Skeletal muscle cell (primary cell): Measurements from ENCODE around the gene ARHGEF12.
A peak's percentile ranks its signal among the peaks of the same experiment; 100 is the strongest.

Source experiments
- DNase-seq: peaks from one replicate; pipeline ENCODE4 v3.0.0-alpha.2; 2010; ENCODE audit warnings: low read depth
- H3K4me3 ChIP-seq: 2 replicates; pipeline ENCODE4 v1.5.1; 2011; ENCODE audit warnings: low read depth, mild to moderate bottlenecking, control low read depth, low read length, moderate library complexity

The ARHGEF12 gene, protein sequence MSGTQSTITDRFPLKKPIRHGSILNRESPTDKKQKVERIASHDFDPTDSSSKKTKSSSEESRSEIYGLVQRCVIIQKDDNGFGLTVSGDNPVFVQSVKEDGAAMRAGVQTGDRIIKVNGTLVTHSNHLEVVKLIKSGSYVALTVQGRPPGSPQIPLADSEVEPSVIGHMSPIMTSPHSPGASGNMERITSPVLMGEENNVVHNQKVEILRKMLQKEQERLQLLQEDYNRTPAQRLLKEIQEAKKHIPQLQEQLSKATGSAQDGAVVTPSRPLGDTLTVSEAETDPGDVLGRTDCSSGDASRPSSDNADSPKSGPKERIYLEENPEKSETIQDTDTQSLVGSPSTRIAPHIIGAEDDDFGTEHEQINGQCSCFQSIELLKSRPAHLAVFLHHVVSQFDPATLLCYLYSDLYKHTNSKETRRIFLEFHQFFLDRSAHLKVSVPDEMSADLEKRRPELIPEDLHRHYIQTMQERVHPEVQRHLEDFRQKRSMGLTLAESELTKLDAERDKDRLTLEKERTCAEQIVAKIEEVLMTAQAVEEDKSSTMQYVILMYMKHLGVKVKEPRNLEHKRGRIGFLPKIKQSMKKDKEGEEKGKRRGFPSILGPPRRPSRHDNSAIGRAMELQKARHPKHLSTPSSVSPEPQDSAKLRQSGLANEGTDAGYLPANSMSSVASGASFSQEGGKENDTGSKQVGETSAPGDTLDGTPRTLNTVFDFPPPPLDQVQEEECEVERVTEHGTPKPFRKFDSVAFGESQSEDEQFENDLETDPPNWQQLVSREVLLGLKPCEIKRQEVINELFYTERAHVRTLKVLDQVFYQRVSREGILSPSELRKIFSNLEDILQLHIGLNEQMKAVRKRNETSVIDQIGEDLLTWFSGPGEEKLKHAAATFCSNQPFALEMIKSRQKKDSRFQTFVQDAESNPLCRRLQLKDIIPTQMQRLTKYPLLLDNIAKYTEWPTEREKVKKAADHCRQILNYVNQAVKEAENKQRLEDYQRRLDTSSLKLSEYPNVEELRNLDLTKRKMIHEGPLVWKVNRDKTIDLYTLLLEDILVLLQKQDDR (N-terminal part only)

DNA sequence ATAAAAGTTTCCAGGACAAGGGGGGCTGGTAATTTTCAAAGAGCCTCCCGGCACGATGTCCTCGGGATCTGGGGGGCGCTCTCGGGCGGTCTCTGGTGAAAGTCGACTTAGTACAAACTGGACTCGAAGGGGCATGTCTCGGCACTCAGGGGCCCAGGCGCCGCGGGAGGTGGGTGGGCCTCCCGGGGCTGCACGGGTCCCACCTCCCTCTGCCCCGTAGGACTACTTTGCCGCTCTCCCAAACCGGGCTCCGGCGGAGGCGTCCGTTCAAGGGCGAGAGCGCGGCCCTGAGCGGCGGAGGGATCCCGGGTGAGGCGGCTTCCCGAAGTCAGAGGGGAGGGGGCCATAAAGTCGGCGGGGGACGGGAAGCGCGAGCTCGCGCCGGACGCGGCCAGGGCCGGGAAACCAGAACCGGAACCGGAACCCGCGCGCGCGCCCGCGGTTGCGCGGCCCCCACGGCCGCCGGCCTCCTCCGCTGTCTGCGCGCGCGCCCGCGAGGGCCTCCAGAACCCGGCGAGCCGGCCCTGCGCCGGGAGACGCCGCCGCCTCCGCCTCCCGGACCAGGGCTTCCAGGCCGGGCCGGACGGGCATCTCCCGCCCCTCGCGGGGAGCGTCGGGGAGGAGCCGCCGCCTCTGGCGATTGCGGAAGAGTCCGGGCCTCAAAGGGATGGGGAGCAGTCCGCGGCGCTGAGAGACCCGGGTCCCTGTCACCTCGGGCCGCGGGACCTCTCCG lies at the start of gene ARHGEF12:
ARHGEF12 (plus strand) TSS at position 506 of the 733 bp plus-strand sequence. CDS start 831 bp downstream, outside the sequence.
- peak within 1 kb of the TSS; percentile 94 for H3K4me3 ChIP-seq
- peak; percentile 97 for DNase-seq

DNA sequence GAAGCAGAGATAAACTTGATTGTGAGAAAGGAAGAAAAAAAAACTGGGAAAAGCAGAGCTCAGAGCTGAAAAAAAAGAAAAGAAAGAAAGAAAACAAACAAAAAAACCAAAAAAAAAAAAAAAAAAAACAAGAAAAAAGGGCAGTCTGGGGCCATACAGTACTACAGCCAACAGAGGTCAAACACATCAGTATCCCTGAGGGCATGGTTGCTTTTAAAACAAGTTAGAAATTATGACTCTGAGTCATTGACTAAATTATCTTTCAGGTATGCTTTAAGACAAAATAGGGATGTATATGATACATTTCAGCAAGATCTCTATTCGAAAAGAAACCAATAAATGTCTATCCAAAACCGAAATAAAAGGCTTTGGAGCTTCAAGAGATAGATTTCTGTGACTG lies 48.2 kb upstream of the ARHGEF12 start:
- no peak overlapping the region for H3K4me3 ChIP-seq
- DNase-seq, result no peak

DNA sequence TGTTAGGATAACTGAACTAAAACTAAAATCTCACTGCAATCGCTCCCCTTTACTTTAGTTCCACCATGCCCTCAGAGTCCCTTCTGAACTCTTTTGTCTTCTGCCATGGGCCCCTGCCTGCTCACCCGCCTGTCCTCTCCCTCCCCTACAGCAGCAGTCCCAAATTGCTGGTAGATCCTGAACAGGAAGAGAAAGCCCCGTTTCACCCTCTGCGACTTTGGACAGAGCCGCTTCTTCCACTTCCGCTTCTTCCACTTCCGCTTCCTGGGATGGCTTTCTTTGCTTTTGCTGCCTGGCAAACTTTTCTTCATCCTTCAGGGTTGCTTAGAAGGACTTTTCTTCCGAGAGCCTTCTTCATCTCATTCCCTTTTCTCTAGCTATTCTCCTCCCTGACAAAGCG lies 46.8 kb upstream of the ARHGEF12 start:
- DNase-seq, result no peak
- no peak overlapping the region for H3K4me3 ChIP-seq

DNA sequence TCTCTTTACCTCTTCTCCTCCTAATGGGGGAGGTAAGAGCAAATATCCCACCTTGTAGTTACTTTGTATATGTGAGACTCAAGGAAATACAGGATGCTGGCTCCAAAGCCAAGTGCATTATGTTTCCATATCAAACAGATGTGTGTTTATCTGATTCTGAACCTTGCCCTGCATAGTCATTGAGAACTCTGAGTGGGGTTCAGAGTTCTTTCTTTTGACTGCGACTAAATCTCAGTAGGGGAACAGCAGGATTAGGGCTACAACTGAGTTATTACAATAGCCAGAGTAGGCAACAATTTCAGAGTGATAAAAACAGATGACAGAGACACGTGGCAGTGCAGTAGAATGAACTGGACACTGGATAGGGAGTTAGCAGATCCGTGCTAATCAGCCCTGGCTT lies 45.3 kb upstream of the ARHGEF12 start:
- H3K4me3 ChIP-seq, result no peak overlapping the region
- DNase-seq, result no peak

DNA sequence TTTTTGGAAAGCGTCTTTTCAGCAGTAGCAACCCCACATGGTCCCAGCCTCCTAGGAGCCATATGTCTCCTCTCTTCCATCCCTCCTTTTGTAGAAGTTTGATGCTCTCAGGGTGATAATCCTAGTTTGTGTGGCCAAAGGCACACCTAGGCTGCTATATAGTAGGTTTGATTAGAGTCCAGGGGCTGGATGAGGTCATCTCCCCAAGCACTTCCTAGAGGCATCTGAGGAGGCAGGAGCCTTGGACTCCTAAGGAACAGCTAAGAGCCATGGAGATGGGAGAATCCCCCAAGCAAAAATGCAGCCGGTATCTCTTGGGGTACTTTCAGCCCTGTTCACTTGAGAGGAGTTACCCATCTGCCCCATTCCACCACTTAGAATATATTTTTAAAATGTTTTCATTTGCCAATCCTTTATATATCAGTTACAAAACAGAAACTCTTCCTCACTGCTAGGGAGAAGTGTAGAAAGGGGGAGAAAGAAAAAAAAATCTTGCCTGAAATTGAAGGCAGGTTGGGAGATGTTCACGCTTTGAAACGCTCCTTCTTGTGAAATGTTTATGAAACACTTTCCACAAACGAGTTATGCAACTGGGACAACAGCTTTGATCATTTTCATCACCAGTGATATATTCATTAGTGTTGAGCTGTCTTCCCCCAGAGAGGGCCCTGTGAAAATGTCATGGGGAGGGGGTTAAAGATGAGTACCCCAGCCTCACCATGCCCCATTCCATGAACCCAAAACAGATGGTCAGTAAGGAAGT lies 43.0 kb upstream of the ARHGEF12 start:
- no peak for DNase-seq
- H3K4me3 ChIP-seq, result no peak overlapping the region

DNA sequence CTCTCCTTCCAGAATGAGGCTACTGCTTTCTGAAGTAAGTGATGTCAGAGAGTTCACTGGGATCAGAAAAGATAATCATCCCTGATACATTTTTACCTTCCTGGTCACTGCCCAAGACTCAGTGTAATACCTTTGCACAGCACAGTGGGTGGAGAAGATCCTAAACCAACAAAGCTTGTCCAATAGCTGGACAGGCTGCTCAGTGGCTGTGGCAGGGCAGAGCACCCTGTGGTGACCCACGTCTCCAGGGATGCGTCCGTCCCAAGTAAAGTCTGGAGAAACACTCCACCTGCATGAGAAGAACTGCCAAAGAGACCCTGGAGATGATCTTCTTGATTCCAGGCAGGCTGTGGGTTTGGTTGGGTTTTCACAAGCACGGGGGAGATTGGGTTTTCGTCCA lies 42.1 kb upstream of the ARHGEF12 start:
- no peak for DNase-seq

DNA sequence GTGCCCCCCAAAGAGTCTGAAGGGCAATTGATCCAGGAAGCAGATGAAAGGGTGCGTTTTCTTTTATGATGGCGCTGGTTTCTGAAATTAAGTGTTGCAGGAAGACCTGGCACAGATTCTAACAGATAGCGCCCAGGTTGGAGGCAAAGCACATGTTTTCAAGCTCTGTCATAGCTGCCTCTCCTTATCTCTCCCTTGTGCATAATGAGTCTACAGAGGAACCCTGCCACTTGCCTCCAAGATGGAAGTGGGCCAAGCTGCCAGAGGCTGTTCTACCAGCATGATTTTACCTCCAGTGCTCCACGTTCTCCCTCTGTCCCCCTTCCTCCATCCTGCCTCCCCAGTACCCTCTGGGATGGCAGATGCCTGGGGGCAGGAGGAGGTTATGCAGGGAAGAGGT lies 41.1 kb upstream of the ARHGEF12 start:
- H3K4me3 ChIP-seq, result no peak overlapping the region
- no peak for DNase-seq

More for the DNA sequence above, 42.1 kb upstream of the ARHGEF12 start:
- no peak overlapping the region for H3K4me3 ChIP-seq

DNA sequence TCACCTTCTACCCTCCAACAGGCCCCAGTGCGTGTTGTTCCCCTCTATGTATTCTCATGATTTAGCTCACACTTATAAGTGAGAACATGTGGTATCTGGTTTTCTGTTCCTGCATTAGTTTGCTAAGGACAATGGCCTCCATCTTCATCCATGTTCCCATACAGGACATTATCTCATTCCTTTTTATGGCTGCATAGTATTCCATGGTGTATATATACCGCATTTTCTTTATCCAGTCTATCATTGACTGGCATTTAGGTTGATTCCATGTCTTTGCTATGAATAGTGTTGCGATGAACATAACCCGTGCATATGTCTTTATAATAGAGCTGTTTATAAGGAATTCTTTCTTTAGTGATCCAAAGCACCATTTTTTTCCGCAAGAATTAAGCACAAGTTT lies 39.7 kb upstream of the ARHGEF12 start:
- no peak overlapping the region for H3K4me3 ChIP-seq

DNA sequence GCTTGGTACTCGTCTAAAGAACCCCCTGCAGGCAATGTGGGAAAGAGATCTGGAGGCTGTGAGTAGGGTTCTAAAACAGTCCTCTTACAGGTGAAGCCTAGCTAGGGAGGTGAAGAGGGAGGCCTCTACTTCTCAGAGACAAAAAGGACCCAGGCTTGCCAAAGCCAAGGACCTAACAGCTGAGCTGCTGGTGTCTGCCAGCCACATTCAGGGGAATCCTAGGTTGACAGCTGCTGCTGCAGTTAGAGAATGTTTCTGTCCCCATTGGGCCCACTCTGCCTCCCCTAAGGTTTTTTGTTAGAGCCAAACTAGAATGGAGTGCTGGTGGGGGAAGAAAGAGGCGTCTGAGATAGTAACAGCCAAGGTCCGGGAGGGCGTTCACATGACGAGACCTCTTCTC lies 37.8 kb upstream of the ARHGEF12 start:
- DNase-seq, result no peak
- no peak overlapping the region for H3K4me3 ChIP-seq

More for the DNA sequence above, 39.7 kb upstream of the ARHGEF12 start:
- DNase-seq, result no peak

DNA sequence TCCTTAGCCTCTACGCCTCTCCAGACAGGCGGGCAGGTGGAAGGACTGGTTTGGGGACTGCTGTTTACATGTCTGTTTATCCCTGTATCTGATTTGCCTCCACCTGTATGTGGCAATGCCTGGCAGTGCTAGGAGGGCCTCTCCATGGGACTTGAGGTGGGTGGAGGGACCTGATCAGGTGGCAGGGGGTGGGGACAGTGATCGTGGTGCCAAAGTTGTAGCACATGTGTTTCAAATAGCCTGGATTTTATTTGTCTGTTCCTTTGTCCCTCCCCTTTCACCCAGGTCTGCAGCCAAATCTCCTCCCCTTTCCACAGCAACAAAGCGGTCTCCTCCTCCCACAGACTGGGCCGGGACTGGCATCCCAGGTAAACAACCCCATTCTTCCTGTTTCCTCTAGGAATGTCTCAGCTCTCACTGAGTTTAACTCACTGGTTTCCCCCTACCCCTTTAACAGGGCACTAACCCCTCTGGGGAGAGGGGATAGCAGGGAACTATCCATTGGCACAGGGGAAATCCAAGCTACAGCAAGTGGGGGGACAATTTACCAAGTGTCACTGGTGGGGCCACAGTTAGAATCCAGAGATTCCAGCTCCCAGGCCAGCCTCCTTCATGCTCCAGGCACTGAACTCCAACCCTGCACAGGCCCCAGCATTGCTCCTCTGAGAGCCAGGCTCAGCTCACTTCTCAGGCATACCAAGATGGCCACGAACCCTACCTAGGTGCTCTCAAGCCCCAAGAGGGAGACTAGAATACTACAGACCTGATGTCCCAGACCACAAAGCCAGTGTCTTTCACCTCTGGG lies 34.0 kb upstream of the ARHGEF12 start:
- DNase-seq, result no peak
- H3K4me3 ChIP-seq, result no peak overlapping the region

DNA sequence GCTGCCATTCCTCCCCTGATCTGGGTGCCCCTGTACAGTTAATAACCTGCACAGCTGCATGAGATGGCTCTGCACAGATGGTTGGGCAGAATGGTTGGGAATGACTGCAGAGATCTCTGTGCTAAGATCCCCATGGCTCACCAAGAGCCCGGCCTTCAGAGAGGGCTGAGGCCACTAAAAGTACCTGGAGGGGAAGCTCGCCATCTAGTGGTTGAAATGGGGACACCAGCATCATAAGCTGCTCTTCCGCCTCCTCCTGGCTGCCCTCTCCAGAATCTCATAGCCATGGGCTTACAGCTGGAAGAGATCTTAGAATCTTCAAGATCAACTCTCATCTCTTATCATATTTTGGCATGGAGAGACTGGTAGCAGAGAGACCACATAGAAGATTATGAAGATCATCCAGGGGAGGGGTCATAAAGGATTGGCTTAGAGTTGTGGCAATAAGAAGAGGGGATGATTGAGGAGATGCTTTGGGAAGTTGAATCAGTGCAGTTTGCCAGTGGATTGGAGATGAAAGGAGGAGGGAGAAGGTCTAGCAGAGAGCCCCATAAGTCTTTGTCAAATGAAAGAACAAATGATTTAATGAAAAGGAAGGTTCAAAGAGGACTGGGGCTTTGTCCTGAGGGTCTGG lies 33.1 kb upstream of the ARHGEF12 start:
- peak; percentile 29 for DNase-seq
- H3K4me3 ChIP-seq, result no peak overlapping the region

DNA sequence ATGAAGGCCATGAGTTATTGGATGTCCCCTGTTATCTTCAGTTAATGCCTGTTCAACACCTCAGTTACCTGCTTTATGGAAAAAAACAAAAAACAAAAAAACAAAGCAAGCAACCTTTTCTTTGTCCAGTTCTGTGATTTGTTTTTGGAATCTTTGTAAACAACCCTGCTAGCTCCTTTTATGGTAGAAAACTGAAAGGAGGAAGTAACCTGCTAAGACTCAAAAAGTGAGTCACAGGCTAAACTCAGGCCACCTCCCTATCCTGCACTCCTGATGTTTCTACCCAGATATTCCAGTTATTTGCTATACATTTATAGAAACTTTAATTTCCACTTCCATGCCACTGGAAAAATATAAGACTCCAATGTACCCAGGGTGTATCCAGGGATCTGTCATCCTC lies 31.7 kb upstream of the ARHGEF12 start:
- no peak for DNase-seq

DNA sequence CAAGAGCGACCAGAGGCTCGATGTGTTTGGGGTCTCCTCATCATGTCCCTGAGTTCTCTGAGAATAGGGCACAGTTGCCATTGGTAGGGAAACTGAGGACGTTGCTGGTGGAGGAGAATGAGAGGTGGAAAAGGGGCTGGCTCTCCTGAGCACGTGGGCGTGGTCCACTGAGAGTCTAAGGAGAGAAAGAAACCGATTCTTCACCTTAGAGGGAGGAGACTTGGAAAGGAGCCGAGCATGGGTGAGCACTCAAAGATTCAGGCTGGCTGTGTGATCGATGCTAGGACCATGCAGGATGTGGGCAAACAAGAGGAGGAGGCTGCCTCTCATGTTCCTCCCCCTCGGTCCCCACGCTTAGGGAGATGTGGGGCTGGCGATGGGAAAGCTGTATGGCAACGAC lies 30.9 kb upstream of the ARHGEF12 start:
- H3K4me3 ChIP-seq, result no peak overlapping the region
- DNase-seq, result no peak

More for the DNA sequence above, 31.7 kb upstream of the ARHGEF12 start:
- H3K4me3 ChIP-seq, result no peak overlapping the region

DNA sequence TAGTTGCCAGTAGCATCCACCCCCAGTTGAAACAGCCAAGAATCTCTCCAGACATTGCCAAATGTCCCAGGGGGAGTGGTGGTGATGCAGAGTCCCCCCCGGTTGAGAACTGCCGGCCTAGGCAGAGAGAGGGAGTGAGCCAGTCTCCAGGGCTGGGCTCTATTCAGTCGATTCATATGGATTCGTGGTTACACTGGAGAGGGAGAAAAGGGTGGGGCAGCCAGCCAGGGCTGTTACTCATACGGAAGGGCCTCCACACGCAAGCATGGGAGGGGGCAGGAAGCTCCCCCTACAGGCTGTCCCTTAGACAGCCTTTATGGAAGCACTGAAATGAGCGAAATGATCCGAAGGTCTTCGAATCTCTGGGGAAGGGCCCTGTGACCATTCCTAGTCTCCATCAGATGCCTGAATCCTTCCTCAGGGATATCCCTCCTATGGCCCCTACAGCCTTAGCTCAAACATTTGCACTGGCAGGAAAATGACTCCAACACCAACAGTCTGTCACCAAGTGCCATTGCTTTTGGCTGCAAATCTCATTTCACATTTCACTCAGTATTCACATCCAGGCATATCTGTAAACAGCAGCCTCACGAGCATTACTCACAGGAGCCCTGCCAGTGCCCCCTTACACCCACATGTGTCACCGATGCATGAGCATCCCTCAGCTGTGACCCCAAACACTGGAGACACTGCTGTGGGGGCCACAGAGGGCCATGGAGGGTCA lies 29.5 kb upstream of the ARHGEF12 start:
- DNase-seq, result peak; percentile 66
- no peak overlapping the region for H3K4me3 ChIP-seq

DNA sequence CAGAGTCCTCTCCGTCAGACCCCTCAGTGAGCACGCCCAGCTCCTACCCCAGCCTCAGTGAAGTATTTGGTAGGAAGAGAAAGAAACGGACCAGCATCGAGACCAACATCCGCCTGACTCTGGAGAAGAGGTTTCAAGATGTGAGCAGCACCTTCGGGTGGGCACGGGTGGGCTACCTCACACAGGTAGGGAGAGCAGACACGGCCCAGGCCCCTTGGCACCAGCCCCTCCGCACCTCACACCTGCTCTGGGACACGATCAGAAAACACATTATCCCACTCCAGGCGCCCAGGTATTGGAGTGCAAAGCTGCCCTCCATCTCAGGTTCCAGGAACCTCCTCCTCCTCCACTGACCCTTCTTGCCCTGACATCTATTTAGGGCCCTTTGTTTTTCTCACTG lies 28.7 kb upstream of the ARHGEF12 start:
- no peak for DNase-seq
- H3K4me3 ChIP-seq, result no peak overlapping the region

DNA sequence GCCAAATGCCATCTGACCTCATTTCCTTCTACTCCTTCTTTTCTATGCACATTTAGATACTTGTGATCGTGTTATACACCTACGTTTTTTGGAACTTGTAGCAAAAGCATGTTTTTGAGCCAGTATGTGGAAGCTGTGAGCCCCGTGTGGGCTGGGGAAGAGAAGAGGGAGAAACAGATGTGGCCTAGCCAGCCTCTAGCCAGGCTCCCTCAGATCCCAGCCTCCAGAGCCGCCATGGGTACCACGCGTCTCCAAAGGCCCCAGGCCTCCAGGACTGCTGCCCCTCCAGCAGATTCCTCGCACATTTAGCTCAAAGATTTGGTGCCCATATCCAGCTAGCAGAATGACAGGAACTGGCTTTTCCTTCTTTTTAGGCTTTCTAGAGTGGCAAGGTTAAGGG lies 28.1 kb upstream of the ARHGEF12 start:
- DNase-seq, result no peak
- no peak overlapping the region for H3K4me3 ChIP-seq

DNA sequence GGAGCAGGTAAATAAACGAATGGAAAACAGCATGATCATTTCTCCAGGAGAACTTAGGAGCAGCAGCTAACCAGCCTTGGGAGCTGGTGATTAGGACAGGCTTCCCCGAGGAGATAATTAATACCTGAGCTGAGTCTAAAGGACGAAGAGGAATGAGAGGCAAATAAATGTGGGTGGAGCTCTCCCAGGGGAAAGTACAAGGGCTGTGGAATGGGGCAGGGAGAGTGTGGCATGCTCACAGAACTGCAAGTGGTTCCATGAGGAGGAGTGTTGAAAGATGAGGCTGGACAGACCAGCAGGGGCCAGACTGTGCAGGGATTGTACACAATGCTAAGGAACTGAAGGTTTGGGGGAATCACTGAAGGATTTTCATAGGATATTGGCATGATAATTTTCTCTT lies 25.3 kb upstream of the ARHGEF12 start:
- no peak for DNase-seq
- H3K4me3 ChIP-seq, result no peak overlapping the region
